BLaER1 (cell line): Measurements from ENCODE around the gene POLN.

Experiments
- H3K27ac ChIP-seq: shearing (Covaris generic); formaldehyde crosslinking; 2 replicates; pipeline ENCODE4 v1.8.1; 2022
- H3K27me3 ChIP-seq: shearing (Covaris generic); formaldehyde crosslinking; 2 replicates; pipeline ENCODE4 v1.8.1; 2022
- H3K36me3 ChIP-seq: shearing (Covaris generic); formaldehyde crosslinking; 2 replicates; pipeline ENCODE4 v1.8.1; 2022
- H3K4me1 ChIP-seq: shearing (Covaris generic); formaldehyde crosslinking; 2 replicates; pipeline ENCODE4 v1.8.1; 2022
- H3K4me2 ChIP-seq: shearing (Covaris generic); formaldehyde crosslinking; 2 replicates; pipeline ENCODE4 v1.8.1; 2022
- H3K4me3 ChIP-seq: shearing (Covaris generic); formaldehyde crosslinking; 2 replicates; pipeline ENCODE4 v1.8.1; 2022
- H3K9ac ChIP-seq: shearing (Covaris generic); formaldehyde crosslinking; 2 replicates; pipeline ENCODE4 v1.8.1; 2022
- H3K9me3 ChIP-seq: shearing (Covaris generic); formaldehyde crosslinking; 2 replicates; pipeline ENCODE4 v1.8.1; 2022
- H4K20me1 ChIP-seq: shearing (Covaris generic); formaldehyde crosslinking; 2 replicates; pipeline ENCODE4 v1.8.1; 2022
- Cebpa-rat ChIP-seq: shearing (Covaris generic); IDR thresholded peaks from 2 replicates; pipeline ENCODE4 v1.8.1; 2022

POLN gene

GRCh38 chr4:2069161-2069971, 172.6 kb downstream of the POLN start:
- H4K20me1 ChIP-seq, result peaks cover 39% of the 10 kb centered on the region
- no peak overlapping the region for H3K4me3 ChIP-seq
- H3K9me3 ChIP-seq, result no peaks in the 10 kb centered on the region
- no peak overlapping the region for H3K9ac ChIP-seq
- no peaks in the 10 kb centered on the region for H3K27me3 ChIP-seq
- peaks cover 20% of the 10 kb centered on the region for H3K4me1 ChIP-seq
- H3K4me2 ChIP-seq, result no peak overlapping the region
- no peak overlapping the region for H3K27ac ChIP-seq
- TF ChIP-seq Cebpa-rat, result no peak
- H3K36me3 ChIP-seq, result peaks cover 12% of the 10 kb centered on the region

DNA sequence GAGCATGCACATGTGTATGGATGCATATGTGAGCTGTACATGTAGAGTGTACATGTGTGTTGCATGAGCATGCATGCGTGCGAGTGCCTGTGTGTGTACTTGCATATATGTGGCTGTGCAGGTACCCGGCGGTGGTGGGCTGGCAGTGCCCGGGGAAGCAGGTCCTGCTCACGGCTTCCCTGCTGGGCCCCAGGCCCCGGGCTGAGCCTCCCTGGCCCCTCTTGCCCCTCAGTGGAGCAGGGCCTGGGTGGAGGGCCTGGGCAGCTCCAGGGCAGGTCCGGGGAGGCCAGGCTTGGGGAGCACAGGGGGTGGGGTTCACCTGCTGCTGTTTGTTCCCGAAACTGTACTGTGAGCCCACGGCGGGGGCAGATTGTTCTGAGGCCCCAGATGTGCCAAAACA, 173.4 kb downstream of the POLN start:
- Histone ChIP-seq H3K36me3 (peaks cover 18% of the 10 kb centered on the region), H3K27me3 (no peaks in the 10 kb centered on the region), H3K4me1 (peaks cover 17% of the 10 kb centered on the region), H3K9me3 (no peaks in the 10 kb centered on the region), H3K4me2 (no peak overlapping the region), H3K9ac (no peak overlapping the region), H3K27ac (no peak overlapping the region), H4K20me1 (peaks cover 44% of the 10 kb centered on the region), H3K4me3 (no peak overlapping the region)
- TF ChIP-seq Cebpa-rat, result no peak

GRCh38 chr4:2068198-2068470, 173.8 kb downstream of the POLN start:
- Histone ChIP-seq H3K36me3 (peaks cover 23% of the 10 kb centered on the region), H3K4me3 (no peak overlapping the region), H4K20me1 (peaks cover 48% of the 10 kb centered on the region), H3K27me3 (no peaks in the 10 kb centered on the region), H3K4me2 (no peak overlapping the region), H3K4me1 (peaks cover 17% of the 10 kb centered on the region), H3K9me3 (no peaks in the 10 kb centered on the region), H3K27ac (no peak overlapping the region), H3K9ac (no peak overlapping the region)
- no peak for TF ChIP-seq Cebpa-rat

GRCh38 chr4:2067446-2068197, 174.3 kb downstream of the POLN start:
- Histone ChIP-seq H3K9ac (0 out of 2 replicates have a peak overlapping the region, but pooled peaks have one; percentile 24), H3K36me3 (peaks cover 26% of the 10 kb centered on the region)
- no peak for TF ChIP-seq Cebpa-rat

GRCh38 chr4:2066571-2067445, 175.1 kb downstream of the POLN start:
- H3K9ac ChIP-seq, result 0 out of 2 replicates have a peak overlapping the region, but pooled peaks have one; percentile 24
- H3K27me3 ChIP-seq, result no peaks in the 10 kb centered on the region
- H3K4me3 ChIP-seq, result no peak overlapping the region
- H3K4me2 ChIP-seq, result peak overlapping the region; percentile 28; the same call in 1 of the 2 replicates
- H3K36me3 ChIP-seq, result peaks cover 26% of the 10 kb centered on the region
- peaks cover 62% of the 10 kb centered on the region for H4K20me1 ChIP-seq
- H3K27ac ChIP-seq, result peak overlapping the region; percentile 55
- H3K4me1 ChIP-seq, result peaks cover 23% of the 10 kb centered on the region
- TF ChIP-seq Cebpa-rat, result no peak
- no peaks in the 10 kb centered on the region for H3K9me3 ChIP-seq

More at GRCh38 chr4:2067446-2068197, 174.3 kb downstream of the POLN start:
- no peaks in the 10 kb centered on the region for H3K9me3 ChIP-seq
- no peak overlapping the region for H3K4me3 ChIP-seq
- H3K4me2 ChIP-seq, result peak overlapping the region; percentile 28; the same call in 1 of the 2 replicates
- peaks cover 54% of the 10 kb centered on the region for H4K20me1 ChIP-seq
- no peaks in the 10 kb centered on the region for H3K27me3 ChIP-seq
- H3K4me1 ChIP-seq, result peaks cover 17% of the 10 kb centered on the region
- H3K27ac ChIP-seq, result peak overlapping the region; percentile 55

DNA sequence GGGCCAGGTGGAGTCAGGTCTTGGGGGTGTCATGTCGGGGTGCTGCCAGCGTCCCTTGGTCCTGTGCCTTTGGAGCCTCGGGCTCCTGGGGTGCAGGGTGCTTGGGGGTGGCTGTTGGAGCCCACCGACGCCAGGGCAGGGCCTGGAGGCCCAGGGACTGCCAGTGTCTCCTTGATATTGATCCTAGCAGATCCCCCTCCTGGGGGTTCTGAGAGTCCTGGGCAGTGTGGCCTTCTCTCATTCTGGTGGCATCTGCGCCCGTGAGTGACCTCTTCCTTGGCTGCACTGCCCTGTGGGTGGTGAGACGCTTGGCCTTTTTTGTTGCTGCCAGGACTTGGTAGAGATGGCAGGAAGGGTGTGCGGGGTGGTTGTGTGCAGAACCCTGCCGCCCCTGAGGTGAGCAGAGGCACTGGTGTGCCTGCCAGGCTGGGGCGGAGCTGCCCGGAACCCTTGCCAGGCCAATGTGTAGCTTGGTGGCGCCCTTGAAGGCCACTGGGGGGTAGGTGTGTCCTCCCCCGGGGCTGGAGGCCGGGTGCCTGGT, 175.8 kb downstream of the POLN start:
- Histone ChIP-seq H3K9me3 (no peaks in the 10 kb centered on the region), H3K4me3 (no peak overlapping the region), H4K20me1 (peaks cover 69% of the 10 kb centered on the region), H3K27ac (no peak overlapping the region), H3K9ac (no peak overlapping the region), H3K4me2 (peak overlapping the region; percentile 28; the same call in 1 of the 2 replicates), H3K4me1 (peaks cover 31% of the 10 kb centered on the region), H3K27me3 (no peaks in the 10 kb centered on the region; the same call in 1 of the 2 replicates), H3K36me3 (peaks cover 26% of the 10 kb centered on the region)
- TF ChIP-seq Cebpa-rat, result no peak

DNA sequence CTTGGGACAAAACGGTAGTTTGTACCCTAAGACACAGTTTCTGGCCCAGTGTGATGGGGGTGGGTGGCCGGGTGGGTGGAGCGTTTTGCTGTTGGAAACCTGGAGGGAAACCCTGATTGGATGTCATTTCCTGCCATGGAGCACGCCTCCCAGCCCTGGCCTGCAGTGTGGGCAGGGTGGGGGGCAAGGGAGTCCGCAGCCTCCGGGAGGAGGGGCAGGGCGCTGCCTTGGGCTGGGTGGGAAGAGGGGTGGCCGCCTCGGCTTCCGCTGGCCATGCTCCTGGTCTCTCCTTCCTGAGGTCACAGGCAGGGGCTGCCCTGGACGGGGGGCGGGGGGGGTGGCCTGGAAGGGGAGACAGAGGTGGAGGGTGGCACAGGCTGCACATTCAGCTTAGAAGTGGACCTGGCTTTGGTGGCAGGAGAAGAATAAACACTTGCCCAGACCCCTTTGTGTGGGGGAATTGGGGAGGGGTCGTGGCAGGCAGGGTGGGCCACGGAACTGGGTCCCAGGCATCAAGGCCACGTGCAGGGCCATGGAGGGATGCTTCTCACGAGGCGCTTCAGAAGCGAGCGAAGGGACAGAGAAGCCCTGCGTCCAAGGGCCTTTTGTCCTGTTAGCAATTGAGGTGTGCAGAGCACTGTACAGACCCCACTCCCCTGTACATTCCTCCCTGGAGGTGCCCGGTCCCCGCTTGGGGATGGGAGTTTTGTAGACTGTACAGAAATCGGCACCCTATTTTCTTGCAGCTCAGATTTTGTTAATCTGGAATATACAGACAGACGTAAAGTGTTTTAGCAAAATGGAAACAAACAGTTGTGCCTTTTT, 176.6 kb downstream of the POLN start:
- no peak for TF ChIP-seq Cebpa-rat
- H3K9ac ChIP-seq, result no peak overlapping the region
- H3K9me3 ChIP-seq, result no peaks in the 10 kb centered on the region
- peaks cover 7% of the 10 kb centered on the region for H3K27me3 ChIP-seq
- peaks cover 74% of the 10 kb centered on the region for H4K20me1 ChIP-seq
- H3K27ac ChIP-seq, result no peak overlapping the region
- no peak overlapping the region for H3K4me3 ChIP-seq
- H3K36me3 ChIP-seq, result peaks cover 26% of the 10 kb centered on the region
- H3K4me2 ChIP-seq, result no peak overlapping the region
- H3K4me1 ChIP-seq, result peaks cover 38% of the 10 kb centered on the region

- H3K4me1 ChIP-seq, result peaks cover 41% of the 10 kb centered on the region
- no peak overlapping the region for H3K4me3 ChIP-seq
- H3K36me3 ChIP-seq, result peaks cover 26% of the 10 kb centered on the region
- H3K9me3 ChIP-seq, result no peaks in the 10 kb centered on the region
- H4K20me1 ChIP-seq, result peaks cover 74% of the 10 kb centered on the region
- peaks cover 14% of the 10 kb centered on the region for H3K27me3 ChIP-seq
- no peak overlapping the region for H3K9ac ChIP-seq
- H3K27ac ChIP-seq, result no peak overlapping the region
- TF ChIP-seq Cebpa-rat, result no peak
- no peak overlapping the region for H3K4me2 ChIP-seq
Observed at GRCh38 chr4:2064276-2064991, 177.5 kb downstream of the POLN start.
